Urothelium cell line (cell line): ENCODE results near the gene GRAP2.

Experiments used
- DNase-seq: peaks from one replicate; pipeline ENCODE4 v3.0.0; 2011; ENCODE audit warnings: low spot score, mixed read lengths
- FAIRE-seq: peaks from 2 replicates; lab custom pipeline; 2011; peaks lifted over from hg19 to GRCh38; lab: Jason Lieb, UNC

The GRAP2 gene

DNA sequence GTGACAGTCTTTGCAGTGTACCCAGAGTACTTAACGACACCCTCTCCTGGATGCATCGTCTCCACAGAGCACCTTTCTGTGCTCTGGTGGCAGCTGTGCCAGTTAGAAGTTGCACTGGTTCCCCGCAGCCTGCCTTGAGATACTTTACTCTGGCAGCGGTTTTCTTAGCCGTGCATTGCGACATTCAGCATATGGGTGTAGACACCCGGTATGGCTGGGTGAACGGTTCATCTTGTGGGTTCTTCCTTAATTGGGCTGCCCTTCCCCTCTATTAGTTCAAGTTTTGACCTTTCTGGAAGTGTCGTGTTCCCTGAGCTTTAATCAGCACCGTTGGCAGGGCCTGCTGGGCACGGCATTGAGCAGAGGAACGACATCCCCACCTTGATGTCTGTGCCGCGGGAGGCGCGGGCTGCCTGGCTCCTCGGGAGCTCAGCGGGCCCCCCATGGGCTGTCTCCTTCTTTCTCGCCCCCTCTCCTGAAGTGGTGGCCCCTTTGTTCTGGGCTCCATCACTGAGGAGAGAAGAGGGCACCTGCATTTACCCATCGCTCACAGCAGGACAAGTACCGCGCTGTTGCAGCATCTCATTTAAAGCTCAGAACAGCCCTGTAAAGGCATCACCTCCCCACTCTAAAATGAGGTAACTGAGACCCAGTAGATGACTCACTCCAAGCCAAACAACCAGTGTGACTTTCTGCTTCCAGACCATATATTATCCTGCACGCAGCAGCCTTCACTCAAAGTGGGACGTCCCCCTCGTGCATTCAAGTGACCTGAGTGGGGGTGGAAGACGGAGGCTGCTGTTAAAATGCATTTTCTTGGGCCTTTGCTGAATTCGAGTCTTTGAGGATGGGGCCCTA, 107.2 kb downstream of the GRAP2 start:
- FAIRE-seq, result no peak
- peak; percentile 41 for DNase-seq

DNA sequence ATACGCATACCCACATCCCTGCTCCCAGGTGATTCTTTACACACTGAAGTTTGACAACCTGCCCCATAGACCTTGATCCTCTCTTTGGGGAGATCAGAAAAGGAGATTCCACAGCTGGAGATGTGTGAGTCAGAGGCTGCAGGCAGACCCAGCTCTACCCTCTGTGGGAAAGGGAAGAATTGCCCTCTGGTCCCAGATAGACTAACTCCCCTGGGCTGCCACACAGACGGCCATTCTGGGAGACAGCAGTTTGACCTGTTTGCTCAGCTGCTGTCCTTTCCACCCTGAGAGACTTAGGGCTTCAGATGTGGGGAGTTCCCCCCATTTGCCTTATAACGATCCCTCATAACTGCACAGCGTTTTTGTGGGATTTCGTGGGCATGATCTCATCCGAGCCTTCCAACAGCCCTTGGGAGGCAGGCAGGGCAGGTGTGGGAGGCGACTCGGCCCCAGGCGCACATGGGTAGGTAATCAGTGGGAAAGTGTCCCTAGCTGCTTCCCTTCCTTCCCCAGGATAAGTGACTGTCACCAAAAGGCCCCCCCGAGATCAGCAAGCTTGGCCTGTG, 107.9 kb downstream of the GRAP2 start:
- FAIRE-seq (no peak), DNase-seq (peak; percentile 63)

GRCh38 chr22:40009292-40009774, 108.4 kb downstream of the GRAP2 start:
- DNase-seq (peak; percentile 63), FAIRE-seq (peak; percentile 40)

GRCh38 chr22:40009951-40010671, 109.2 kb downstream of the GRAP2 start:
- FAIRE-seq (peak; percentile 78), DNase-seq (no peak)

GRCh38 chr22:40010746-40011145, 109.9 kb downstream of the GRAP2 start:
- DNase-seq (no peak), FAIRE-seq (no peak)

- FAIRE-seq (no peak), DNase-seq (no peak)
These were observed 113.9 kb downstream of the GRAP2 start for GRCh38 chr22:40014667-40015248.

- no peak for FAIRE-seq
- DNase-seq, result no peak
These were observed 114.6 kb downstream of the GRAP2 start for GRCh38 chr22:40015358-40015976.

DNA sequence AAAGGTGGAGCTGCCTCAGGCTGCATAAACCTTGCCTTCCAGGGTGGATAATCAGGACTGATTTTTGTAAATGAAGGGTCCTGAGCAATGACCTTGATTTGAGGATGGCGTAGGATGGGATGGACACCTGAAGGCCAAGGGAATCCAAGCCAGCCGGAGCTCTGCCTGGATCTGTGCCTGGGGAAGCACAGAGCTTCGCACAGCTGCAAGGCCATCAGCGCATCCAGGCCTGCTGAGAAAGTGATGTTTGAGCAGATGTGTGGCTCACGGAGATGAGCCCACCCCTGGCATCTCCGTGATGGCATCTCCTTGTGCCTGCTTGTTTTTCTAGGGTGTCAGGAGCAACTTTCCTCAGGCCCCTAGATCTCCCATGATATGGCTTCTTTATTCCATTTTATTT, 117.2 kb downstream of the GRAP2 start:
- no peak for FAIRE-seq
- DNase-seq, result no peak

DNA sequence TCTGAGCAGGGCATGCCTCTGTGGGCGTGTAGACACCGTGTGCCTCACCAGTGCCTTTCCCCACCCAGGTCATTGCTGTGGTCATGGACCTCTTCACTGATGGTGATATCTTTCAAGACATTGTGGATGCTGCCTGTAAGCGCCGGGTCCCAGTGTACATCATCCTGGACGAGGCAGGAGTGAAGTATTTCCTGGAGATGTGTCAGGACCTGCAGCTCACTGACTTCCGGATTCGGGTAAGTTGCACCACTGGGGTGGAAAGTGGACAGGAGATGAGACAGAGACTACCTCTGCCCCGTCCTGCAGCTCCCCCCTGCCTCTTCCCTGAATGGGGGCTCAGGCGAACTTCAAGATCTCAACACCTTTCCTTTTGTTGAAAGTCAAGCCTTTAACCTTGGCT, 118.2 kb downstream of the GRAP2 start:
- DNase-seq, result no peak
- no peak for FAIRE-seq

GRCh38 chr22:40020956-40021355, 120.1 kb downstream of the GRAP2 start:
- DNase-seq (no peak), FAIRE-seq (no peak)

DNA sequence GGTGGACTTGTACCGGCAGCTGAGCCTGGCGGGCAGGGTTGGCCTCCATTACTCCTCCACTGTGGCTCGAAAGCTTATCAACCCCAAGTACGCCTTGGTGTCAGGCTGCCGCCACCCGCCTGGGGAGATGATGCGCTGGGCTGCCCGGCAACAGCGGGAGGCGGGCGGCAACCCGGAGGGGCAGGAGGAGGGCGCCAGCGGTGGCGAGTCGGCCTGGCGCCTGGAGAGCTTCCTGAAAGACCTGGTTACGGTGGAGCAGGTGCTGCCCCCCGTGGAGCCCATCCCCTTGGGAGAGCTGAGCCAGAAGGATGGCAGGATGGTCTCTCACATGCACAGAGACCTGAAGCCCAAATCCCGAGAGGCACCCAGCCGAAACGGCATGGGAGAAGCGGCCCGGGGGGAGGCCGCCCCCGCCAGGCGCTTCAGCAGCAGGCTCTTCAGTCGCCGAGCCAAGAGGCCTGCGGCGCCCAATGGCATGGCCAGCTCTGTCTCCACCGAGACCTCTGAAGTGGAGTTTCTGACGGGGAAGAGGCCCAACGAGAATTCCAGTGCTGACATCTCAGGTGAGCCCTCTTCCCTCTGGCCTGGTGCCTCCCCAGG, 120.6 kb downstream of the GRAP2 start:
- no peak for FAIRE-seq

GRCh38 chr22:40022536-40023240, 121.8 kb downstream of the GRAP2 start:
- FAIRE-seq, result peak; percentile 13
- DNase-seq, result no peak

More for the DNA sequence above, 120.6 kb downstream of the GRAP2 start:
- DNase-seq, result no peak
